Hindlimb muscle (tissue), 1 donor: ENCODE data around the gene FOXD3. TPM values are rescaled to one million over a fixed set of nuclear protein-coding genes. Genes with fewer than 3 reads are reported as not detected.
A peak's percentile ranks its signal among the peaks of the same experiment; 100 is the strongest.

Experiments used
- DNase-seq: peaks from one replicate; pipeline ENCODE4 v3.0.0-alpha.2; 2013
- polyA plus RNA-seq: library from polyadenylated mRNA; unstranded; fragments of 120-200 nt; gene quantifications from one replicate; pipeline ENCODE4 v1.2.1, GENCODE V29; 2013; ENCODE audit not compliant: insufficient read length

FOXD3 gene
- polyA plus RNA-seq, 1 donor = 10.6 TPM

DNA sequence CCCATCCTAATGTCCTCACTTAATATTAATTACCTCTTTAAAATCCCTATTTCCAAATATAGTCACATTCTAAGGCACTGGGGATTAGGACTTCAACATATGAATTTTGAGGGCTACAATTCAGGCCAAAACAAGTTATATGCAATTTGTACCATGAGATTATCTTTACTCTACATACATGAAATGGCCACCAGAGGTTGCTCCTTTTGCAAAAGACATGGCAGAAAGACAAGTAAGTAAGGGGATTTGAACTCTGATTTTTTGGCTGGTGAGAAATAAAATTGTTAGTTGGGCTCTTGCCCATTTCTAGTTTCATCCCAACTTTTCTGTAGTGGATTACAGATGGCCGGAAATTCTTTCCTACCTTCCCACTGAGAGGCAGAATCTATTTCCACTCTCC, 40.2 kb downstream of the FOXD3 start:
- no peak for DNase-seq

GRCh38 chr1:63363014-63363413, 40.6 kb downstream of the FOXD3 start:
- no peak for DNase-seq

DNA sequence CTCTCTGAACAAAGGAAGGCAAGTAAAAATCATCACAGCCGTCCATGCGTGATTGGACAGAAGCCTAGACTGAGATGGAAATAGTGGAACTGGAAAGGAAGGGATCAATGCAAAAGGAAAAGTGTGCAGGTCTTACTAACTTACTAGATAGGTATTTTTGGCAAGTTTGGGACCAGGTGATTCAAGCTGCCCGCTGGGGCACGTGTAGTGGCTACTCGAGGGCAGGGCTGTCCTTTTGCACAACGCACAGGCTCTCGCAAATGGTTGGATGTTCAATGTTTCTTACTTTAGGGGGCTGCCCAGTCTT, 44.5 kb downstream of the FOXD3 start:
- no peak for DNase-seq

DNA sequence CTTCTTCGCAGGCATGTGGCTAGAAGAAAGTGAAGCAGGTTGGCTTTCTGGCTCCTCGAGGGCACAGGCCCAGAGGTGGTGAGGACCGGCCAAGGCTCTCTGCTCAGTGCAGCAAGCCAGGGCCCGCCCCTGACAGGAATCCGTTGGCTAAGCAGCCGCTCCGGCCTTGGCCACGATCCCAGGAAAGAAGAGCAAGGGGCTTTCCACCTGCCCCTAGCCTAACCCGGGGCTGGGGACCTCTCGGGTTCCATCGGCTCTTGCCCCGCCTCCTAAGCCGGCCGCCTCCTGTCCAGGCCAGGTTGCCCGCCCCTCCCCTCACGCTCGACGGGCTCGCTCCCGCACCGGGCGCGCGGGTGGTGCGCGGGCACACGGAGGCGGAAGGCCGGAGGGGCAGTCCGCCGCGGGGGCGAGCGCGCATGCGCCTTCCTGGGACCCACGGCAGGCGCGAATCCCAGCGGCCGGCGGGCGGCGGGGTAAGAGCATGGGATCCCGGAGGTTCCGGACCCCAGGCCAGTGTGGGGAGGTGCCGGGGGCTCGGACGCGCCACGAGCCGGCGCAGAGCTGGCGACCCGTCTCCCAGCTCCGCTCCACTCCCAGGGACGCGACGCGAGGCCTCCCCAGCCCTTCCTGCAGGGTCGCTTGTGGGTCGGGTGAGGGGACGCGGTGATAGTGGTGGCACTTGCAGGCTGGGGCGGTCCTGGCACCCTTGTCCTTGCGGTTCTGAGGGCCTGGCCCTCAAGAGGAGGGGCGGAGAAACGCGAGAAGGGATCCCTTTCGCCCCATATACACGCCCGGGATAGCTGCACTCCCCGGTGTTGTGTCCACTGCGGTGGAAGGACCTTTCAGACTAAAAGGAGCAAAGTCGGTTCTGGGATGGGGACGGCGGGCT, 45.1 kb downstream of the FOXD3 start, which contains the start of gene ALG6:
ALG6 (plus strand) TSS at position 413 of the 889 bp plus-strand sequence. CDS start 3,351 bp downstream, outside the sequence.
- peak; percentile 98 for DNase-seq

GRCh38 chr1:63368131-63368530, 45.8 kb downstream of the FOXD3 start:
- DNase-seq = peak; percentile 3

Other genes starting within 250 kb of the FOXD3 start
- gene ALG6, start 45.1 kb downstream of the FOXD3 start, polyA plus RNA-seq = 17.4 TPM
- gene ITGB3BP, start 200.7 kb downstream of the FOXD3 start, polyA plus RNA-seq = 31.1 TPM
- gene EFCAB7, start 201.0 kb downstream of the FOXD3 start, polyA plus RNA-seq = 9.7 TPM